HepG2 (cell line): ENCODE measurements around the gene CARHSP1. TPM values are rescaled to one million over a fixed set of nuclear protein-coding genes. Genes with fewer than 3 reads are reported as not detected.

Source experiments
- FLYWCH1 ChIP-seq: sonication (generic); formaldehyde crosslinking; IDR thresholded peaks from 2 replicates; pipeline ENCODE4 v1.8.1; 2023; ENCODE audit warnings: mild to moderate bottlenecking, missing genetic modification reagents
- GATA4 ChIP-seq: sonication (generic); IDR thresholded peaks from 2 replicates; pipeline ENCODE4 v1.6.1; 2016; ENCODE audit warnings: antibody characterized with exemption, low read depth, borderline replicate concordance
- GLI4 ChIP-seq: sonication (generic); formaldehyde crosslinking; IDR thresholded peaks from 2 replicates; pipeline ENCODE4 v1.5.1; 2020; ENCODE audit warnings: missing genetic modification reagents, mild to moderate bottlenecking, moderate library complexity, borderline replicate concordance
- KDM1A ChIP-seq: IDR thresholded peaks from 2 replicates; pipeline ENCODE4 v1.6.1; 2016; ENCODE audit warnings: missing compliant biosample characterization
- NR3C1 ChIP-seq: sonication (generic); formaldehyde crosslinking; IDR thresholded peaks from 2 replicates; pipeline ENCODE4 v1.4.0; 2020; ENCODE audit warnings: missing genetic modification reagents
- PAXIP1 ChIP-seq: sonication (generic); formaldehyde crosslinking; conservative IDR thresholded peaks from 2 replicates; pipeline ENCODE4 v1.4.0; 2020; ENCODE audit warnings: mild to moderate bottlenecking, missing genetic modification reagents, moderate library complexity
- RFX5 ChIP-seq: IDR thresholded peaks from 2 replicates; pipeline ENCODE4 v1.6.1; 2011; ENCODE audit warnings: low read depth, low read length, improper control_type of control experiment
- TBP ChIP-seq: sonication (generic); formaldehyde crosslinking; IDR thresholded peaks from 2 replicates; pipeline ENCODE4 v1.5.0; 2020; ENCODE audit warnings: missing genetic modification reagents
- ZFP41 ChIP-seq: sonication (generic); formaldehyde crosslinking; IDR thresholded peaks from 2 replicates; pipeline ENCODE4 v1.4.0; 2020; ENCODE audit warnings: mild to moderate bottlenecking, missing genetic modification reagents, borderline replicate concordance
- ZMAT3 ChIP-seq: sonication (generic); formaldehyde crosslinking; conservative IDR thresholded peaks from 2 replicates; pipeline ENCODE4 v1.7.0; 2021; ENCODE audit warnings: missing genetic modification reagents
- ZMYM3 ChIP-seq: sonication (generic); formaldehyde crosslinking; IDR thresholded peaks from 2 replicates; pipeline ENCODE4 v1.5.1; 2020; ENCODE audit warnings: mild to moderate bottlenecking, missing genetic modification reagents
- ZNF329 ChIP-seq: sonication (generic); formaldehyde crosslinking; IDR thresholded peaks from 2 replicates; pipeline ENCODE4 v1.9.0; 2021; ENCODE audit warnings: low read depth, mild to moderate bottlenecking, missing genetic modification reagents
- ZNF33B ChIP-seq: sonication (generic); formaldehyde crosslinking; IDR thresholded peaks from 2 replicates; pipeline ENCODE4 v1.5.1; 2020; ENCODE audit warnings: mild to moderate bottlenecking, missing genetic modification reagents
- ZNF496 ChIP-seq: sonication (generic); formaldehyde crosslinking; IDR thresholded peaks from 2 replicates; pipeline ENCODE4 v1.8.1; 2023; ENCODE audit warnings: mild to moderate bottlenecking, moderate library complexity, missing genetic modification reagents; ENCODE audit not compliant: insufficient replicate concordance
- ZNF609 ChIP-seq: sonication (generic); formaldehyde crosslinking; IDR thresholded peaks from 2 replicates; pipeline ENCODE4 v1.4.0; 2020; ENCODE audit warnings: mild to moderate bottlenecking, missing genetic modification reagents, borderline replicate concordance
- ZNF777 ChIP-seq: sonication (generic); formaldehyde crosslinking; IDR thresholded peaks from 2 replicates; pipeline ENCODE4 v1.4.0; 2020; ENCODE audit warnings: missing genetic modification reagents
- ZNF891 ChIP-seq: sonication (generic); formaldehyde crosslinking; IDR thresholded peaks from 2 replicates; pipeline ENCODE4 v1.5.0; 2020; ENCODE audit warnings: mild to moderate bottlenecking, missing genetic modification reagents
- polyA plus RNA-seq, 8 experiments: library from polyadenylated mRNA; depleted of rRNA in 3 of 8; stranded (reverse) in 7 of 8; unstranded in 1 of 8; fragments of >200 nt; fragmentation: Illumina TruSeq in 4 of 8; extraction: Trizol in 4 of 8; gene quantifications; 2 replicates each; pipeline versions ENCODE4 v1.2.1 to v1.2.3, GENCODE V29; 2011 to 2016; ENCODE audit warnings: low read depth in 4 of 8, missing spikeins in 1 of 8, mixed read lengths in 1 of 8; ENCODE audit not compliant: insufficient read depth in 1 of 8
- total RNA-seq, 5 experiments: library from RNA; depleted of rRNA; stranded (reverse); fragments of >200 nt; fragmentation: Illumina TruSeq; extraction: Trizol; gene quantifications; 2 replicates each; pipeline ENCODE4 v1.2.3, GENCODE V29; 2016; ENCODE audit warnings: low read depth in 1 of 5
- TF ChIP-seq, protein P1 (sequence below): sonication (generic); formaldehyde crosslinking; IDR thresholded peaks from 2 replicates; pipeline ENCODE4 v1.5.1; 2020; ENCODE audit warnings: mild to moderate bottlenecking, missing genetic modification reagents, moderate library complexity

CARHSP1 gene
- total and polyA plus RNA-seq, 2 of the 13 experiments (the other 11 are each of a cell fraction or from before 2014, with no cell fraction given), result 173 to 345 TPM

GRCh38 chr16:8866118-8866883 is 2.5 kb downstream of the CARHSP1 start (continued):
- no peak for TF ChIP-seq ZNF329 (CRISPR knock-in tag)
- peak; percentile 62; the same call in 1 of the 2 replicates for TF ChIP-seq PAXIP1 (CRISPR knock-in tag)
- TF ChIP-seq ZNF609 (CRISPR knock-in tag), result peak; percentile 52; the same call in 1 of the 2 replicates
- TF ChIP-seq ZNF33B, result no peak
- TF ChIP-seq, protein P1, sequence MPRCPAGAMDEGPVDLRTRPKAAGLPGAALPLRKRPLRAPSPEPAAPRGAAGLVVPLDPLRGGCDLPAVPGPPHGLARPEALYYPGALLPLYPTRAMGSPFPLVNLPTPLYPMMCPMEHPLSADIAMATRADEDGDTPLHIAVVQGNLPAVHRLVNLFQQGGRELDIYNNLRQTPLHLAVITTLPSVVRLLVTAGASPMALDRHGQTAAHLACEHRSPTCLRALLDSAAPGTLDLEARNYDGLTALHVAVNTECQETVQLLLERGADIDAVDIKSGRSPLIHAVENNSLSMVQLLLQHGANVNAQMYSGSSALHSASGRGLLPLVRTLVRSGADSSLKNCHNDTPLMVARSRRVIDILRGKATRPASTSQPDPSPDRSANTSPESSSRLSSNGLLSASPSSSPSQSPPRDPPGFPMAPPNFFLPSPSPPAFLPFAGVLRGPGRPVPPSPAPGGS, result no peak
- TF ChIP-seq ZMYM3 (CRISPR knock-in tag), result 0 out of 2 replicates have a peak, but pooled peaks have one; percentile 75
- TF ChIP-seq ZNF777, result 0 out of 2 replicates have a peak, but pooled peaks have one; percentile 12
- TF ChIP-seq NR3C1 (CRISPR knock-in tag), result no peak
- no peak for TF ChIP-seq GLI4
- no peak for TF ChIP-seq ZFP41 (CRISPR knock-in tag)
- no peak for TF ChIP-seq ZNF496
- no peak for TF ChIP-seq RFX5
- TF ChIP-seq ZNF891 (CRISPR knock-in tag), result peak; percentile 71
- TF ChIP-seq KDM1A, result 0 out of 2 replicates have a peak, but pooled peaks have one; percentile 52
- TF ChIP-seq TBP (CRISPR knock-in tag), result no peak
- peak; percentile 76 for TF ChIP-seq ZMAT3
- TF ChIP-seq FLYWCH1, result no peak
- 0 out of 2 replicates have a peak, but pooled peaks have one; percentile 34 for TF ChIP-seq GATA4
